ENCODE measurements around the gene AR. TPM values are rescaled to one million over a fixed set of nuclear protein-coding genes. Genes with fewer than 3 reads are reported as not detected.
A peak's percentile ranks its signal among the peaks of the same experiment; 100 is the strongest.

Gene AR
- total RNA-seq, 2 donors from 2014 or later: 0.22 to 1.5 TPM

DNA sequence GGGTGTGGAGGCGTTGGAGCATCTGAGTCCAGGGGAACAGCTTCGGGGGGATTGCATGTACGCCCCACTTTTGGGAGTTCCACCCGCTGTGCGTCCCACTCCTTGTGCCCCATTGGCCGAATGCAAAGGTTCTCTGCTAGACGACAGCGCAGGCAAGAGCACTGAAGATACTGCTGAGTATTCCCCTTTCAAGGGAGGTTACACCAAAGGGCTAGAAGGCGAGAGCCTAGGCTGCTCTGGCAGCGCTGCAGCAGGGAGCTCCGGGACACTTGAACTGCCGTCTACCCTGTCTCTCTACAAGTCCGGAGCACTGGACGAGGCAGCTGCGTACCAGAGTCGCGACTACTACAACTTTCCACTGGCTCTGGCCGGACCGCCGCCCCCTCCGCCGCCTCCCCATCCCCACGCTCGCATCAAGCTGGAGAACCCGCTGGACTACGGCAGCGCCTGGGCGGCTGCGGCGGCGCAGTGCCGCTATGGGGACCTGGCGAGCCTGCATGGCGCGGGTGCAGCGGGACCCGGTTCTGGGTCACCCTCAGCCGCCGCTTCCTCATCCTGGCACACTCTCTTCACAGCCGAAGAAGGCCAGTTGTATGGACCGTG is 2.2 kb downstream of the AR start:
- Mint-ChIP-seq H3K36me3 (ENCODE audit: low read depth) (no peaks in the 10 kb centered on the region), H3K4me1 (peaks cover 2% of the 10 kb centered on the region), H3K27ac (no peak overlapping the region), H3K4me3 (peak overlapping the region; percentile 9), H3K27me3 (peaks cover 32% of the 10 kb centered on the region)
- no peak for DNase-seq
- H3K9me3 ChIP-seq (ENCODE audit: control insufficient read depth, low read length, poor library complexity, severe bottlenecking): no peaks in the 10 kb centered on the region
- ATAC-seq: no peak

DNA sequence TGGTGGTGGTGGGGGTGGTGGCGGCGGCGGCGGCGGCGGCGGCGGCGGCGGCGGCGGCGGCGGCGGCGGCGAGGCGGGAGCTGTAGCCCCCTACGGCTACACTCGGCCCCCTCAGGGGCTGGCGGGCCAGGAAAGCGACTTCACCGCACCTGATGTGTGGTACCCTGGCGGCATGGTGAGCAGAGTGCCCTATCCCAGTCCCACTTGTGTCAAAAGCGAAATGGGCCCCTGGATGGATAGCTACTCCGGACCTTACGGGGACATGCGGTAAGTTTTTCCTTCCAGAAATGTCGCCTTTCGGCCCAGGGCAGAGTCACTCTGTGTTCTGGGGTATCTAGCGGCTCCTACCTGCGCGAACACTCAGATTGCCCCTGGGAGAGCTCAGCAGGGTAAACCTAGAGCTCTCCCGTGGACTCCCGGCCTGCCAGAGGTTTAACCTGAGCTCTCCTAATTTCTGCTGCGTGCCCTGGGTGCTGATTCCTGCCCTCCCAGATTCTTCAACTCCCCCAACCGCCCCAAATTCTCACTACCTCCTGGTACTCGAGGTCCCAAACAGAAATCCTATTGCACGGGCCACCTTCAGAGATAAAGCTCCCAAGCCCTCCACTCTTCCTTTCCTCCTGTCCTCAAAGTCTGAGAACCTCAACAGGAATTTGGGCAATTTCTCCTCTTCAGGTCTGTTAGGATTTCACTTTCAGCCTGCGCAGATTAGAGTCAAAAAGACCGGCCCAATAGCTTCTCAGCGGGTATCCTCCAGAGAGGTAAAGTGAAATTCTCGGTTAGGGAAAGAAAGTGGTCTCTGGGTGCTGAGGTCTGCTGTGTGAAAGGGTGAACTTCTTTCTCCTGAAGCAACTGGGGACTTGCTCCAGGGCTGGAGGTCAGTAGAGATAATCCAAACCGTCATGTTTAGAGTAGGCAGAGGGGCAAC is 2.9 kb downstream of the AR start:
- Mint-ChIP-seq H3K27ac (no peak overlapping the region), H3K36me3 (ENCODE audit: low read depth) (no peaks in the 10 kb centered on the region), H3K4me1 (peaks cover 2% of the 10 kb centered on the region), H3K27me3 (peaks cover 32% of the 10 kb centered on the region), H3K4me3 (peak overlapping the region; percentile 49)
- ATAC-seq: no peak
- DNase-seq: no peak
- H3K9me3 ChIP-seq (ENCODE audit: control insufficient read depth, low read length, poor library complexity, severe bottlenecking): no peaks in the 10 kb centered on the region

DNA sequence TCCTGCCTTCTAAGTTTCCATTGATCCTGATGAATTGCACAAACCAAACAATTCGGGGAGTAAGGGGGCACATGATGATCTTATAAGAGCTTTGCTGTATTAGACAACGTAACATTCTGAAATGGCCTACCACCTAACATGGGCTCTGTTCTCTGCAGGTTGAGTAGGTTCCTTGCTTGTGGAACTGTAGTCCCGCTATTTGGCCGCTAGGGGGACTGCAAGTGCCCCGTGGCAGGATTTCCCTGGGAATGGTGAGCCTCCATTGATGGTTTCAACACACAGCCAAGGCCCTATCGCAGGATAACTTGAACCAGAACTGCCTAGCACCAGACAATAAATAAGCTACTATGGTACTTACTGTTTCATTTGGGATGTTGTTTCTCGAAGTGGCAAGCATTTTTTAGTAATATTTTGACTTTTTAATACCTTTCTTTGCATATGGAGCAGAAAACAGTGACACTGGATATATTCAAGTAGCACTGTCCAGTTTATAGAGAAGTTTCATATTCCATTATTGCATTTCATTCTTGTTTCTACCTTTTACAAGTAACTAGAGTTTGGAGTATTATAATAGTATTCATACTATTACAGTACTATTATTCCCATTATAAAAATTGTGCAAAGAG is 11.9 kb downstream of the AR start:
- DNase-seq (no peak), ATAC-seq (no peak)
- Mint-ChIP-seq H3K27me3 (no peaks in the 10 kb centered on the region), H3K27ac (no peak overlapping the region), H3K36me3 (ENCODE audit: low read depth) (no peaks in the 10 kb centered on the region), H3K4me3 (no peak overlapping the region), H3K4me1 (no peaks in the 10 kb centered on the region)
- no peaks in the 10 kb centered on the region for H3K9me3 ChIP-seq (ENCODE audit: control insufficient read depth, low read length, poor library complexity, severe bottlenecking)

DNA sequence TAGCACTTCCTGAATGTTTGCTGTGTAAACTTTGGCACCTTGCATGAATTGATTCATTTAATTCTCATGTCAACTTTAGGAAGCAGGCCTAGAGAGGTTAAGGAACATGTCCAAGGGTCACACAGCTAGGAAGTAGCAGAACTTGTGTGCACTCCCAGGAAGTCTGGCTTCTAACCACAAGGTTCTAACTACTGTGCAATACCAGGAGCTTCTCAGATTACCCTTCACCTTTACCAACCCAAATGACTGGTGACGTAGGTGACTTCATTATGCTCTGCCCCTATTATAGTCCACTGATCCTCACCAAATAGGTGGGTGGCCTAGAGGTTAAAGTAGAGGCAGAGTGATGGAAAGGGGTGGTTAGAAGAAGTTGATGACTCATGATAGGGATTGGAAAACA is 14.4 kb downstream of the AR start:
- Mint-ChIP-seq H3K27ac (no peak overlapping the region), H3K36me3 (ENCODE audit: low read depth) (no peaks in the 10 kb centered on the region), H3K27me3 (no peaks in the 10 kb centered on the region), H3K4me3 (no peak overlapping the region), H3K4me1 (no peaks in the 10 kb centered on the region)
- no peaks in the 10 kb centered on the region for H3K9me3 ChIP-seq (ENCODE audit: control insufficient read depth, low read length, poor library complexity, severe bottlenecking)
- no peak for DNase-seq
- ATAC-seq: no peak

DNA sequence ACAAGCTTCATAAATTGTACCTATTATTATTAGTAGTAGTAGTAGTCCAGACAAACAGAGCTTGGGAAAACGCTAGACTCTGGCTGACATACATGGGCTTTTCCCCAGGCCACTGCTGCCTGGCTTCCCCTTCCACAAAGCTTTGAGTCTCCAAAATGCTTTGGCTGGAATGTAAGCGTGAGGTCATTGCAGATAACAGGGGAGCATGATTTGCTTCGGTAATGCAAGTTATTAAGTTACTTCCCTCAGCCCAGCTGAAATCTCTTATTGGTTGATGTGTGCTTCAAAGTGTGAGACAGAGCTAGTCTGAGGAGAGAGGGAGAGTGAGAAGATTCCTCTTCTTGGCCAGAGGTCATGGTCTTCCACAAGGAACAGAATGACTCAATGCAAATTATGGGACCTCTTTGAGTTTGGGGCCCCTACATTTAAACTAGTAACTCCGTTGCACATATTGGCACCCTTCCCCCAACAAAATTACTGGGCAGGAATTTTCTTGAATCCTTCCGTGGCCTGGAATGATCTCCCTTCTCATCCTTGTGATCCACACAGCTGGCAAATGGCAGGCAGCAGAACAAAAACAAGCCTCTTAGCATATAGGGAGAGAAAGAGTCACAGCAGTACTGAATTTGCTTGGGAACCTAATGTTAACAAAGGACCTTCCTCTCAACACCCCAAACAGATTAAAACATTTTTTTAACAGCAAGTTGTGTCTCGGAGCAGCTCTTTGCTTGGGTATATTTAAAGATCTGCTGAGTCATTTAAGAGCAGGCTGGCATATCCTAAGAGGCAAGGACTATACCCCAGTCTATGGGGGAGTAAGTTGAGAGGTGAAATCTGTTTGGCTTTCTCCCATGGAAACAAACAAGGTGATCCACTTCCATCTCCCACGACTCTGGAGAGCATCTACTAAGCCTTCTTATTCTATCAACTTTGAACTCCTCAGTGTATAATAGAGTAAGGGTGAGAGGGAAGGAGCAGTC is 19.9 kb downstream of the AR start:
- Mint-ChIP-seq H3K36me3 (ENCODE audit: low read depth) (no peaks in the 10 kb centered on the region), H3K4me3 (no peak overlapping the region), H3K27ac (no peak overlapping the region), H3K27me3 (no peaks in the 10 kb centered on the region), H3K4me1 (no peaks in the 10 kb centered on the region)
- ATAC-seq (no peak), DNase-seq (no peak)
- no peaks in the 10 kb centered on the region for H3K9me3 ChIP-seq (ENCODE audit: control insufficient read depth, low read length, poor library complexity, severe bottlenecking)

DNA sequence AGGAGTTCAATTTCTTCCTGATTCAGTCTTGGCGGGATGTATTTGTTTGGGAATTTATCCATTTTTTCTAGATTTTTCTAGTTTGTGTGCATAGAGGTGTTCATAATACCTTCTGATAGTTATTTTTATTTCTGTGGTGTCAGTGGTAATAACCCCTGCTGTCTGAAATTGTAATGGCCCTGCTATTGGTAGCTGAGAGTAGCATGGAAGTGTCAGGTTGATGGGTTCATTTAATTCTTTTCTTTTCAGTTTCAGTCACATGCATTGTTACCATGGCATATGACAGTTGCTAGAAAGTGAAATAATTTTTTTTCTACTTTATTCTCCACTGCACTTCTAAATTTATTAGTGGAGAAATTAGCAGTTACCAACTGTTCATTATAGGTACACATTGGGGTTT is 20.7 kb downstream of the AR start:
- H3K9me3 ChIP-seq (ENCODE audit: control insufficient read depth, low read length, poor library complexity, severe bottlenecking): no peaks in the 10 kb centered on the region
- H3K27ac Mint-ChIP-seq: no peak overlapping the region
- no peak overlapping the region for H3K4me3 Mint-ChIP-seq
- ATAC-seq (no peak), DNase-seq (no peak)
- H3K36me3 Mint-ChIP-seq (ENCODE audit: low read depth): no peaks in the 10 kb centered on the region
- H3K27me3 Mint-ChIP-seq: no peaks in the 10 kb centered on the region
- H3K4me1 Mint-ChIP-seq: no peaks in the 10 kb centered on the region

DNA sequence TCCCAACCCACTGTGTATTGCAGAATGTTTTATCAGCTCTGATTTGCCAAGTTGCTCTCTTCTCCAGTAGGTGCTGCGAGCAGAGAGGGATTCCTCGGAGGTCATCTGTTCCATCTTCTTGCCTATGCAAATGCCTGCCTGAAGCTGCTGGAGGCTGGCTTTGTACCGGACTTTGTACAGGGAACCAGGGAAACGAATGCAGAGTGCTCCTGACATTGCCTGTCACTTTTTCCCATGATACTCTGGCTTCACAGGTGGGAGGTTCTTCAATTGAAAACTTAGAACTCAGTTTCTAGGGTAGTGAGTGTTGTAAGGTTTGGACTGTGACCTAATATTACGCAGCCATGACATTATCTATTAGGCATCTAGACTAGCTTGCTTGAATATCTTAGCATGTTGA is 24.9 kb downstream of the AR start:
- no peak for ATAC-seq
- H3K9me3 ChIP-seq (ENCODE audit: control insufficient read depth, low read length, poor library complexity, severe bottlenecking): no peaks in the 10 kb centered on the region

DNA sequence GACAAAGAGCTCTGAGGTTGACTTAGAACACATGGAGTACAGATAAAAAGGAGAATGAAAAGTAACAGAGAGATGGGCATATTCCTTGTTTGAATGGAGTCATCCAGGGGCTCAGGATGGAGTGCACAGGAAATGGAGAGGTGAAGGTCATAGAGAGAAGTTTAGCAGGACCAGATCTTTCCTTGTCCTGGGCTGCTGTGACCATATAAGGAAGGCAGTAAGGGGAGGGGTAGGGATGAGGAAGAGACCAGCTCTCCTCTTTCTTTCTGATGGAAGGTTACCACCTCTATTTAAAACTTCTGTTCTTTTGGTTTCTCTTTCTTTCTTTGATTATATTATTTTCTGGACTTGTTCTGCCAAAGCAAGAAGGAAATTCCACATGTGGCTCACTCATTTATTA is 27.0 kb downstream of the AR start:
- Mint-ChIP-seq H3K27me3 (no peaks in the 10 kb centered on the region), H3K4me1 (no peaks in the 10 kb centered on the region), H3K4me3 (no peak overlapping the region), H3K36me3 (ENCODE audit: low read depth) (no peaks in the 10 kb centered on the region), H3K27ac (no peak overlapping the region)
- no peak for DNase-seq
- no peaks in the 10 kb centered on the region for H3K9me3 ChIP-seq (ENCODE audit: control insufficient read depth, low read length, poor library complexity, severe bottlenecking)
- ATAC-seq: no peak

More for the DNA sequence above, 24.9 kb downstream of the AR start:
- H3K27me3 Mint-ChIP-seq: no peaks in the 10 kb centered on the region
- H3K4me1 Mint-ChIP-seq: no peaks in the 10 kb centered on the region
- no peak overlapping the region for H3K27ac Mint-ChIP-seq
- DNase-seq: no peak
- no peak overlapping the region for H3K4me3 Mint-ChIP-seq
- no peaks in the 10 kb centered on the region for H3K36me3 Mint-ChIP-seq (ENCODE audit: low read depth)

DNA sequence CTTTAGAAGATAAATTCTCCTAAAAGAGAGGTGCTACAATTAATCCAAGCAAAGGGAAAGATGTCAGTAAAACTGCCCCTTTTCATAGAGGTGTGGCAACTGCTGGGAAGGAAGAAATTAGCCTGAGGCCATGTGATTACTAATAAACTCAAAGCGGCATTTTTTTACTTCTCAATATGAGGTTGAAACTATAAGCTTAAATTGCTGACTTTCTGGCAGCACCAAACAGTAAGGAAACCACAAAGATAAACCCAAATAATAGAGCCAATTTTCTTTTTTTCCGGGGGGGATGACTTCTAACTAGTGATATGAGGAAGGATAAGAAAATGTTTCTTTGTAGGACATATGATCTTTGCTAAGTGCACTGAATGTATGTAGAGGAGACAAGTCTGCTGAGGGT is 30.9 kb downstream of the AR start:
- Mint-ChIP-seq H3K36me3 (ENCODE audit: low read depth) (no peaks in the 10 kb centered on the region), H3K4me1 (no peaks in the 10 kb centered on the region), H3K27ac (no peak overlapping the region), H3K27me3 (no peaks in the 10 kb centered on the region), H3K4me3 (no peak overlapping the region)
- DNase-seq: no peak
- ATAC-seq: no peak
- no peaks in the 10 kb centered on the region for H3K9me3 ChIP-seq (ENCODE audit: control insufficient read depth, low read length, poor library complexity, severe bottlenecking)

DNA sequence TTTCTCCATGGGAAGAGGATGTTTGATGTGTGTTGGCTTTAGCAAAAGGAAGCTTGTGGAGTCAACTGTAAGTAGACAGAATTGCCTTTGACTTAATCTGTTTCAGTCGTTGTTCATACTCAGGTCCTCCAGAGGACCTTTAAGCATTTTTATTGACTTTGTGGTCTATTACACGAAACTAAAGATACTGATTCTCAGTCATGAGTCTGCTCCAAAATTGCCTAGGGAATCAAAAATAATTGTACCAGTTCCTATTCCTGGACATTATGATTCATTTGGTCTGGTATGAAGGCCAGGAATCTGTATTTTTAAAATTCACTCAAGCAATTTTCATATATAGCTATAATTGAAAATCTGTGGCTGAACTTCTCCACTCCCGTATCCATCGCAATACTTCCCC is 38.6 kb downstream of the AR start:
- no peaks in the 10 kb centered on the region for H3K27me3 Mint-ChIP-seq
- ATAC-seq: no peak
- no peaks in the 10 kb centered on the region for H3K36me3 Mint-ChIP-seq (ENCODE audit: low read depth)
- H3K27ac Mint-ChIP-seq: no peak overlapping the region
- no peaks in the 10 kb centered on the region for H3K9me3 ChIP-seq (ENCODE audit: control insufficient read depth, low read length, poor library complexity, severe bottlenecking)
- no peak overlapping the region for H3K4me3 Mint-ChIP-seq
- no peaks in the 10 kb centered on the region for H3K4me1 Mint-ChIP-seq
- no peak for DNase-seq

DNA sequence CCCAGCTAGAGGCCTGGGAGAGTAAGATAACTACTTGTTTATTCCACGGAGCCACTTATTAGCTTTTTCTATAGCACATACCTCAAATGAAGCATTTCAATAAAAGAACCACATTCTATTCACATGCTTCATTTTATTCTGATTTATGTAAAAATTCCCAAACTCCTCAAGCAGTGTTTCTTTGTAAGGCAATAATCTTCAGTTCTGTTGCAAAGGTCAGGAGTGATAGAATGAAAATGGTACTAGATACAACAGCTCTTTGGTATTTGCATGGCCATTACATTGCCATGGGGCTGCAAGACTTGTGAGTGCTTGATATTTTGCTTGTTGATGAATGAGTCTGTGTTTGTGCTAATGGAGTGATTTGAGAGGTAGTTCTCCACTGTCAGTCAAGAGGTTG is 39.4 kb downstream of the AR start:
- H3K9me3 ChIP-seq (ENCODE audit: control insufficient read depth, low read length, poor library complexity, severe bottlenecking): no peaks in the 10 kb centered on the region
- H3K4me3 Mint-ChIP-seq: no peak overlapping the region
- no peak for DNase-seq
- no peaks in the 10 kb centered on the region for H3K27me3 Mint-ChIP-seq
- H3K27ac Mint-ChIP-seq: no peak overlapping the region
- H3K36me3 Mint-ChIP-seq (ENCODE audit: low read depth): no peaks in the 10 kb centered on the region
- no peaks in the 10 kb centered on the region for H3K4me1 Mint-ChIP-seq
- no peak for ATAC-seq

DNA sequence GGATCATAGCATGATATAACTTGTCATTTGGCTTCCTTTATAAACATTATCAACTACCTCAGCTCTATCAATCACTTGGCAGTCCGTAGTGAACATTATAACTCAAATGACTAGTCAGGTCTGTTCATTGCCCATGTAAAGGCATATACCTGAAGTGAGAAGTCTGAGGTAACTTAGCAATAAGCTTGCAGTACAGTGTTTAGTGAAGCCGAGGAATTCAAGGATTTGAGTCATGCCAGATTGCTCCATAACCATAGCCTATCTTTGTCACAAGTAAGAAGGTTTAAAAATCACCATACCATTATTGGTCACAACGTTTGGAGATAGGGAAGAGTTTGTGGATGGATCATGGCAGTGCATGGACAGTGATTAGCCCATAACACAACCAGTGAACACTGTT is 41.6 kb downstream of the AR start:
- H3K27ac Mint-ChIP-seq: no peak overlapping the region
- H3K4me1 Mint-ChIP-seq: no peaks in the 10 kb centered on the region
- no peaks in the 10 kb centered on the region for H3K36me3 Mint-ChIP-seq (ENCODE audit: low read depth)

More for the DNA sequence above, 41.6 kb downstream of the AR start:
- H3K9me3 ChIP-seq (ENCODE audit: control insufficient read depth, low read length, poor library complexity, severe bottlenecking): no peaks in the 10 kb centered on the region
- DNase-seq: no peak
- ATAC-seq: no peak
- Mint-ChIP-seq H3K27me3 (no peaks in the 10 kb centered on the region), H3K4me3 (no peak overlapping the region)
